Measurements from ENCODE around the gene ACIN1. TPM values are rescaled to one million over a fixed set of nuclear protein-coding genes. Genes with fewer than 3 reads are reported as not detected.

ACIN1 gene
- total and polyA plus RNA-seq, 9 of the 15 experiments (the other 6 are each of a cell fraction or from before 2014, with no cell fraction given), result 5.0 to 196 (median 129) TPM

GRCh38 chr14:23071244-23071920, 23.6 kb downstream of the ACIN1 start (continued):
- TF ChIP-seq TCF3 (CRISPR knock-in tag; IDR thresholded peaks at IDR 0.05) (no peak), CSDE1 (IDR thresholded peaks at IDR 0.05) (no peak), ZNF239 (CRISPR knock-in tag; IDR thresholded peaks at IDR 0.05) (no peak), LEF1 (IDR thresholded peaks at IDR 0.05) (no peak), CBX1 (IDR thresholded peaks at IDR 0.05; ENCODE audit: low read depth) (no peak), HDAC3 (IDR thresholded peaks at IDR 0.05; ENCODE audit: borderline replicate concordance, partially characterized antibody) (no peak), ZNF133 (CRISPR knock-in tag; IDR thresholded peaks at IDR 0.05) (no peak), ZNF436 (CRISPR knock-in tag; IDR thresholded peaks at IDR 0.05) (no peak), SIN3A (IDR thresholded peaks at IDR 0.05; ENCODE audit: borderline replicate concordance in 2 of 2, control insufficient read depth in 1 of 2, low read depth in 2 of 2, low read length in 2 of 2) (0 out of 4 replicates have a peak, but pooled peaks of 1 of the 2 experiments have one; percentile 62), TAF9B (IDR thresholded peaks at IDR 0.05; ENCODE audit: partially characterized antibody) (peak; percentile 90), MAX (CRISPR knock-in tag; IDR thresholded peaks at IDR 0.05) (no peak), ZBTB43 (CRISPR knock-in tag; IDR thresholded peaks at IDR 0.05) (no peak), SMARCA5 (IDR thresholded peaks at IDR 0.05) (no peak), ZNF398 (CRISPR knock-in tag; IDR thresholded peaks at IDR 0.05) (no peak), PBX2 (CRISPR knock-in tag; IDR thresholded peaks at IDR 0.05; ENCODE audit: low read depth) (no peak), PBX2 (tag; conservative IDR thresholded peaks at IDR 0.05; ENCODE audit: low read depth) (no peak), HOXB6 (CRISPR knock-in tag; IDR thresholded peaks at IDR 0.05; ENCODE audit: borderline replicate concordance) (0 out of 2 replicates have a peak, but pooled peaks have one; percentile 34), AFF4 (CRISPR knock-in tag; IDR thresholded peaks at IDR 0.05) (peak; percentile 75; the same call in 1 of the 2 replicates)

All from K562 (cell line).